GM12878 (cell line): ENCODE results near the gene COL26A1. TPM values are rescaled to one million over a fixed set of nuclear protein-coding genes. Genes with fewer than 3 reads are reported as not detected.

Source experiments
- ATAC-seq: fragments of 200-7000 bp; cut with Tn5 transposase; 3 replicates; pipeline ENCODE4 v1.9.1; 2020; ENCODE audit warnings: mild to moderate bottlenecking, moderate library complexity
- BruUV-seq: library from RNA; stranded (reverse); fragments of 400-500 nt; replicated peaks from 2 replicates; lab custom pipeline; 2021; lab: Mats Ljungman, UMichigan
- CTCF ChIA-PET: fragments of 300-600 bp; sonication (Branson Sonifier 250); formaldehyde crosslinking; extraction: SDS; loops from one replicate; lab custom pipeline; 2021; ENCODE audit warnings: inconsistent platforms; lab: Yijun Ruan, JAX
- POLR2A ChIA-PET: fragments of 350-600 bp; formaldehyde crosslinking; extraction: SDS; loops from one replicate; lab custom pipeline; 2021; ENCODE audit warnings: inconsistent platforms; lab: Charles Lee
- RAD21 ChIA-PET: fragments of 300-600 bp; sonication (Branson Sonifier 250); formaldehyde crosslinking; loops from one replicate; lab custom pipeline; 2023; ENCODE audit warnings: antibody characterized with exemption; ENCODE audit not compliant: unreplicated experiment; lab: Charles Lee
- SMC1A ChIA-PET: fragments of 300-600 bp; sonication (Branson Sonifier 250); formaldehyde crosslinking; loops from one replicate; lab custom pipeline; 2023; ENCODE audit not compliant: unreplicated experiment, uncharacterized antibody; lab: Charles Lee
- DNase-seq: peaks from one replicate; pipeline ENCODE4 v3.0.0-alpha.2; 2011; ENCODE audit warnings: low read depth, low spot score
- FAIRE-seq: peaks from 3 replicates; lab custom pipeline; 2011; peaks lifted over from hg19 to GRCh38; lab: Jason Lieb, UNC
- H2AFZ ChIP-seq: 2 replicates; pipeline ENCODE4 v1.6.0; 2011; ENCODE audit warnings: low read depth, low read length, control low read depth; ENCODE audit not compliant: control insufficient read depth
- H3K27ac ChIP-seq: 2 replicates; pipeline ENCODE4 v1.5.1; 2011; ENCODE audit warnings: control low read depth; ENCODE audit not compliant: control insufficient read depth, insufficient read depth
- H3K27me3 ChIP-seq, 2 experiments: replicated peaks in 1 of 2; 2 replicates each; pipeline versions ENCODE4 v1.6.0 to v1.6.1; 2011; ENCODE audit warnings: low read length in 1 of 2; ENCODE audit not compliant: control insufficient read depth in 2 of 2, insufficient read depth in 2 of 2
- H3K36me3 ChIP-seq, 2 experiments: 2 replicates each; pipeline ENCODE4 v1.5.1; 2011; ENCODE audit warnings: low read length in 1 of 2; ENCODE audit not compliant: control insufficient read depth in 2 of 2, insufficient read depth in 2 of 2
- H3K4me1 ChIP-seq: 2 replicates; pipeline ENCODE4 v1.6.1; 2011; ENCODE audit warnings: mild to moderate bottlenecking, low read length, moderate library complexity, mixed read lengths; ENCODE audit not compliant: control insufficient read depth, insufficient read depth
- H3K4me2 ChIP-seq: 2 replicates; pipeline ENCODE4 v1.6.0; 2011; ENCODE audit warnings: control low read depth; ENCODE audit not compliant: control insufficient read depth, insufficient read depth
- H3K4me3 ChIP-seq: fragments of 200-600 bp; sonication (generic); 2 replicates; pipeline ENCODE4 v1.5.1; 2016
- H3K79me2 ChIP-seq: 2 replicates; pipeline ENCODE4 v1.6.0; 2011; ENCODE audit warnings: low read length; ENCODE audit not compliant: control insufficient read depth, insufficient read depth
- H3K9ac ChIP-seq: 2 replicates; pipeline ENCODE4 v1.8.0; 2011; ENCODE audit warnings: low read length, control low read depth, mixed read lengths; ENCODE audit not compliant: control insufficient read depth, insufficient read depth
- H3K9me3 ChIP-seq: replicated peaks from 3 replicates; pipeline ENCODE4 v1.5.1; 2011; ENCODE audit warnings: mild to moderate bottlenecking, low read length; ENCODE audit not compliant: control insufficient read depth, insufficient read depth
- H4K20me1 ChIP-seq: 2 replicates; pipeline ENCODE4 v1.6.0; 2011; ENCODE audit not compliant: control insufficient read depth, insufficient read depth
- BCL11A ChIP-seq: IDR thresholded peaks from 2 replicates; pipeline ENCODE4 v1.6.1; 2011; ENCODE audit warnings: low read depth, low read length
- MEF2A ChIP-seq: IDR thresholded peaks from 2 replicates; pipeline ENCODE4 v1.6.1; 2011; ENCODE audit warnings: low read depth, mild to moderate bottlenecking, low read length, moderate library complexity; ENCODE audit not compliant: insufficient read depth
- RUNX3 ChIP-seq: IDR thresholded peaks from 2 replicates; pipeline ENCODE4 v1.6.1; 2012; ENCODE audit warnings: low read length, inconsistent platforms
- SUPT20H ChIP-seq: IDR thresholded peaks from 2 replicates; pipeline ENCODE4 v1.6.1; 2011; ENCODE audit warnings: low read depth, mild to moderate bottlenecking, low read length, moderate library complexity, borderline replicate concordance; ENCODE audit not compliant: control insufficient read depth
- WGBS: methylation state at CpG from one replicate; pipeline ENCODE4 v1.1.6; 2016; ENCODE audit warnings: low lambda C conversion rate; ENCODE audit not compliant: insufficient replicate concordance, insufficient coverage; ENCODE audit errors: missing lambda C conversion rate; 5-methylcytosine and 5-hydroxymethylcytosine counted together
- in situ Hi-C: fragments of 300-500 bp; cut with MboI; formaldehyde crosslinking; loops from 9 replicates; pipeline ENCODE4 v1.14.3; 2018; ENCODE audit warnings: mixed read lengths
- intact Hi-C: fragments of 100-400 bp; cut with micrococcal nuclease; formaldehyde crosslinking; loops from one replicate; pipeline ENCODE4 v1.14.2; 2022; ENCODE audit not compliant: unreplicated experiment
- polyA plus RNA-seq, 11 experiments: library from polyadenylated mRNA; depleted of rRNA in 4 of 11; unstranded in 6 of 11; stranded (reverse) in 5 of 11; fragments of >200 nt; fragmentation: Nextera tagmentation in 4 of 11; fragmentation: Illumina TruSeq in 1 of 11; extraction: Ambion mirVana in 4 of 11; extraction: Trizol in 1 of 11; gene quantifications; 1 replicate in 1 of 11; 2 replicates in 10 of 11; pipeline versions ENCODE4 v1.2.1 to v1.2.3, GENCODE V29; 2011 to 2016; ENCODE audit warnings: inconsistent platforms in 2 of 11, missing spikeins in 2 of 11, low read depth in 1 of 11
- total RNA-seq, 4 experiments: library from RNA; depleted of rRNA in 3 of 4; stranded (reverse); fragments of >200 nt in 3 of 4; fragmentation: Illumina TruSeq in 1 of 4; extraction: Trizol in 1 of 4; gene quantifications; 2 replicates each; pipeline versions ENCODE4 v1.2.1 to v1.2.3, GENCODE V29; 2013 to 2021
- TF ChIP-seq, protein P1 (sequence below): fragments of 450-650 bp; IDR thresholded peaks from 2 replicates; pipeline ENCODE4 v1.6.1; 2016; ENCODE audit warnings: mild to moderate bottlenecking
- TF ChIP-seq, protein P2 (sequence below): IDR thresholded peaks from 2 replicates; pipeline ENCODE4 v1.6.1; 2011; ENCODE audit warnings: borderline replicate concordance, low read depth, mild to moderate bottlenecking, moderate library complexity, low read length; ENCODE audit not compliant: insufficient read depth, poor library complexity, severe bottlenecking
- TF ChIP-seq, protein P3 (sequence below): IDR thresholded peaks from 2 replicates; pipeline ENCODE4 v1.6.1; 2011; ENCODE audit warnings: mild to moderate bottlenecking, low read depth, low read length, moderate library complexity; ENCODE audit not compliant: insufficient replicate concordance
- TF ChIP-seq, protein P4 (sequence below): fragments of 450-650 bp; formaldehyde crosslinking; IDR thresholded peaks from 2 replicates; pipeline ENCODE4 v1.4.0; 2022; ENCODE audit warnings: mild to moderate bottlenecking, moderate library complexity
- TF ChIP-seq, protein P5 (sequence below): fragments of 450-650 bp; IDR thresholded peaks from 2 replicates; pipeline ENCODE4 v1.6.1; 2014; ENCODE audit warnings: mild to moderate bottlenecking

COL26A1 gene
- total and polyA plus RNA-seq, 10 of the 15 experiments (the other 5 are each of a cell fraction or from before 2014, with no cell fraction given): 0.08 TPM; not detected in 9

DNA sequence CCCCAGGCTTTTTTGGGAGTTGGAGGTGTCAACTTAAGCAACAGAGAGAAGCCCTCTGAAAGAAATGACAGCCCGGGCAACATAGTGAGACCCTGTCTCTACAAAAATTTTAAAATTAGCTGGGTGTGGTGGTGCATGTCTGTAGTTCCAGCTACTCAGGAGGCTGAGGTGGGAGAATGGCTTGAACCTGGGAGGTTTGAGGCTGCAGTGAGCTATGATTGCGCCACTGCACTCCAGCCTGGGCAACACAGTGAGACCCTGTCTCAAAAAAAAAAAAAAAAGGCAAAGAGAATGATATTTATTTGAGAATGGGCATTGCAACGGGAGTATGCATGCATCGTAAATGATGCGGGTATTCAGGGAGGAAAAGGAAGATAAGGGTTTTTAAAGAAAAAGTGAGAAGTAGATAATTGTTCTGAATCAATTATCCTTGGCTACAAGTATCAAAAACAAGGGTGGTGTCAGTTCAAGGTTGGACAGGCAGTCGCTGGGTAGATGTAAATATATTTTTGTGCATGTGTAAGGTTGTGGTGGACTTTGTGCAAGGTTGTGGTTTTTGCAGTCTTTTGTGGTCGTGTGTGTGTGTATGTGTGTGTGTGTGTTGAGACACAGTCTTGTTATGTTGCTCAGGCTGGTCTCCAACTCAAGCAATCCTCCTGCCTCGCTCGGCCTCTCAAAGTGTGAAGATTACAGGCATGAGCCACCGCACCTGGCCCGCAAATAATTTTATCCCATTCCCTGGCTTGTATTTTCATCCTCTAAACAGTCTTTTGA lies 65.6 kb downstream of the COL26A1 start:
- Histone ChIP-seq H2AFZ (no peak overlapping the region), H3K36me3 (no peaks in the 10 kb centered on the region), H3K79me2 (no peaks in the 10 kb centered on the region), H3K9me3 (no peaks in the 10 kb centered on the region), H3K4me3 (no peak overlapping the region), H3K4me1 (no peaks in the 10 kb centered on the region), H3K27ac (no peak overlapping the region), H4K20me1 (no peaks in the 10 kb centered on the region), H3K4me2 (no peak overlapping the region), H3K27me3 (no peaks in the 10 kb centered on the region; a peak in 1 of 4 replicates), H3K9ac (no peak overlapping the region)
- DNase-seq (no peak), ATAC-seq (peak; percentile 50), FAIRE-seq (no peak)
- BruUV-seq: no TSS peak
- ChIA-PET RAD21 (no interaction called here), SMC1A (no interaction called here), CTCF (interaction anchor here (0.6 kb wide), 1 partner anchor 34 kb away, joined by 3 read pairs; no protein-coding TSS in a partner anchor), POLR2A (no interaction called here)
- in situ Hi-C loops (no loop called here), intact Hi-C loops (no loop called here)
- TF ChIP-seq, protein P1, sequence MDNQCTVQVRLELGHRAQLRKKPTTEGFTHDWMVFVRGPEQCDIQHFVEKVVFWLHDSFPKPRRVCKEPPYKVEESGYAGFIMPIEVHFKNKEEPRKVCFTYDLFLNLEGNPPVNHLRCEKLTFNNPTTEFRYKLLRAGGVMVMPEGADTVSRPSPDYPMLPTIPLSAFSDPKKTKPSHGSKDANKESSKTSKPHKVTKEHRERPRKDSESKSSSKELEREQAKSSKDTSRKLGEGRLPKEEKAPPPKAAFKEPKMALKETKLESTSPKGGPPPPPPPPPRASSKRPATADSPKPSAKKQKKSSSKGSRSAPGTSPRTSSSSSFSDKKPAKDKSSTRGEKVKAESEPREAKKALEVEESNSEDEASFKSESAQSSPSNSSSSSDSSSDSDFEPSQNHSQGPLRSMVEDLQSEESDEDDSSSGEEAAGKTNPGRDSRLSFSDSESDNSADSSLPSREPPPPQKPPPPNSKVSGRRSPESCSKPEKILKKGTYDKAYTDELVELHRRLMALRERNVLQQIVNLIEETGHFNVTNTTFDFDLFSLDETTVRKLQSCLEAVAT: no peak
- no peak for TF ChIP-seq BCL11A
- TF ChIP-seq MEF2A: no peak
- TF ChIP-seq, protein P2, sequence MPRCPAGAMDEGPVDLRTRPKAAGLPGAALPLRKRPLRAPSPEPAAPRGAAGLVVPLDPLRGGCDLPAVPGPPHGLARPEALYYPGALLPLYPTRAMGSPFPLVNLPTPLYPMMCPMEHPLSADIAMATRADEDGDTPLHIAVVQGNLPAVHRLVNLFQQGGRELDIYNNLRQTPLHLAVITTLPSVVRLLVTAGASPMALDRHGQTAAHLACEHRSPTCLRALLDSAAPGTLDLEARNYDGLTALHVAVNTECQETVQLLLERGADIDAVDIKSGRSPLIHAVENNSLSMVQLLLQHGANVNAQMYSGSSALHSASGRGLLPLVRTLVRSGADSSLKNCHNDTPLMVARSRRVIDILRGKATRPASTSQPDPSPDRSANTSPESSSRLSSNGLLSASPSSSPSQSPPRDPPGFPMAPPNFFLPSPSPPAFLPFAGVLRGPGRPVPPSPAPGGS: peak; percentile 69
- no peak for TF ChIP-seq SUPT20H
- TF ChIP-seq, protein P3, sequence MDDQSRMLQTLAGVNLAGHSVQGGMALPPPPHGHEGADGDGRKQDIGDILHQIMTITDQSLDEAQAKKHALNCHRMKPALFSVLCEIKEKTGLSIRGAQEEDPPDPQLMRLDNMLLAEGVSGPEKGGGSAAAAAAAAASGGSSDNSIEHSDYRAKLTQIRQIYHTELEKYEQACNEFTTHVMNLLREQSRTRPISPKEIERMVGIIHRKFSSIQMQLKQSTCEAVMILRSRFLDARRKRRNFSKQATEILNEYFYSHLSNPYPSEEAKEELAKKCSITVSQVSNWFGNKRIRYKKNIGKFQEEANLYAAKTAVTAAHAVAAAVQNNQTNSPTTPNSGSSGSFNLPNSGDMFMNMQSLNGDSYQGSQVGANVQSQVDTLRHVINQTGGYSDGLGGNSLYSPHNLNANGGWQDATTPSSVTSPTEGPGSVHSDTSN: peak; percentile 14
- TF ChIP-seq, protein P4, sequence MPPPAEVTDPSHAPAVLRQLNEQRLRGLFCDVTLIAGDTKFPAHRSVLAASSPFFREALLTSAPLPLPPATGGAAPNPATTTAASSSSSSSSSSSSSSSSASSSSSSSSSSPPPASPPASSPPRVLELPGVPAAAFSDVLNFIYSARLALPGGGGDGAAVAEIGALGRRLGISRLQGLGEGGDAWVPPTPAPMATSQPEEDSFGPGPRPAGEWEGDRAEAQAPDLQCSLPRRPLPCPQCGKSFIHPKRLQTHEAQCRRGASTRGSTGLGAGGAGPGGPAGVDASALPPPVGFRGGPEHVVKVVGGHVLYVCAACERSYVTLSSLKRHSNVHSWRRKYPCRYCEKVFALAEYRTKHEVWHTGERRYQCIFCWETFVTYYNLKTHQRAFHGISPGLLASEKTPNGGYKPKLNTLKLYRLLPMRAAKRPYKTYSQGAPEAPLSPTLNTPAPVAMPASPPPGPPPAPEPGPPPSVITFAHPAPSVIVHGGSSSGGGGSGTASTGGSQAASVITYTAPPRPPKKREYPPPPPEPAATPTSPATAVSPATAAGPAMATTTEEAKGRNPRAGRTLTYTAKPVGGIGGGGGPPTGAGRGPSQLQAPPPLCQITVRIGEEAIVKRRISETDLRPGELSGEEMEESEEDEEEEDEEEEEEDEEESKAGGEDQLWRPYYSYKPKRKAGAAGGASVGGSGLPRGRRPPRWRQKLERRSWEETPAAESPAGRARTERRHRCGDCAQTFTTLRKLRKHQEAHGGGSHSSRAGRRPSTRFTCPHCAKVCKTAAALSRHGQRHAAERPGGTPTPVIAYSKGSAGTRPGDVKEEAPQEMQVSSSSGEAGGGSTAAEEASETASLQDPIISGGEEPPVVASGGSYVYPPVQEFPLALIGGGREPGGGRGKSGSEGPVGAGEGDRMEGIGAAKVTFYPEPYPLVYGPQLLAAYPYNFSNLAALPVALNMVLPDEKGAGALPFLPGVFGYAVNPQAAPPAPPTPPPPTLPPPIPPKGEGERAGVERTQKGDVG (CRISPR knock-in tag): no peak
- TF ChIP-seq, protein P5, sequence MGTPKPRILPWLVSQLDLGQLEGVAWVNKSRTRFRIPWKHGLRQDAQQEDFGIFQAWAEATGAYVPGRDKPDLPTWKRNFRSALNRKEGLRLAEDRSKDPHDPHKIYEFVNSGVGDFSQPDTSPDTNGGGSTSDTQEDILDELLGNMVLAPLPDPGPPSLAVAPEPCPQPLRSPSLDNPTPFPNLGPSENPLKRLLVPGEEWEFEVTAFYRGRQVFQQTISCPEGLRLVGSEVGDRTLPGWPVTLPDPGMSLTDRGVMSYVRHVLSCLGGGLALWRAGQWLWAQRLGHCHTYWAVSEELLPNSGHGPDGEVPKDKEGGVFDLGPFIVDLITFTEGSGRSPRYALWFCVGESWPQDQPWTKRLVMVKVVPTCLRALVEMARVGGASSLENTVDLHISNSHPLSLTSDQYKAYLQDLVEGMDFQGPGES: no peak
- peak; percentile 75 for TF ChIP-seq RUNX3
- WGBS: 27% methylated on average over 11 of the region's 11 CpGs
